ENCODE results near the gene SAMD4A.

The SAMD4A gene

DNA sequence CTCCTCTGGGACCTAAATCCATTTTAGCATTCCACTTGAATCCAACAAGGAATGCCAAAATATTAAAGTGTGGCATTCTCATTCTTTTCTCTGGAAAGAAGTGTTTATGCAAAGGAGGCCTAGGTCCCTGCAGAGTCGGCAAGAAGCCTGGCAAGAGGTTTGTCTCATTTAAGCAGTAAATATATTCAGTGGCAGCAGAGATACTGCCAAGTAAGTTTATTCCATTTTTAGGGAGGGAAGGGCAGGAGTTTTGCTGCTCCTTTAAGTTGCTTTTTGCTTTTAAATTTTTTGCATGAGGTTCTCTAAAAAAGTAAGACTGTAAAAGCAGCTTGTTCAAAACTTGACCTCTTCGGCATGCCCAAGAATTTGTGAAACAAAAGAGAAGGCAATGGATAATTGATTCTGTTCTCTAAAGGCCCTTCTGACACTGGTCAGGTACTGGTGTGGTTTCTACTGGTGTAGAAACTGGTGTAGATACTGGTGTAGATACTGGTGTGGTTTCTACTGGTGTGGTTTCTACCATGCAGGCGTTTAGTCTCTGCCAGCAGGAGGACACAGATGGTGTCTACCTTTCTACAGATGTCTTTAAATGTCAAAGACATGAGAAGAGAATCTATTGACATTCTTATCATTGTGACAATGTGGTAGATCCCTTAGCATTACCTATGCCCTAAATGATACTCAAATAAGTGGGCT lies 107.3 kb downstream of the SAMD4A start:
- no peak for DNase-seq (ENCODE audit: low read depth in 1 of 2, low spot score in 1 of 2)
- Histone ChIP-seq H3K27ac (replicated peaks) (no peak overlapping the region), H3K4me3 (replicated peaks; ENCODE audit: insufficient read depth, low read length) (no peak overlapping the region), H3K27me3 (ENCODE audit: insufficient read depth, poor library complexity, severe bottlenecking) (no peaks in the 10 kb centered on the region)
- TF ChIP-seq, protein P1, sequence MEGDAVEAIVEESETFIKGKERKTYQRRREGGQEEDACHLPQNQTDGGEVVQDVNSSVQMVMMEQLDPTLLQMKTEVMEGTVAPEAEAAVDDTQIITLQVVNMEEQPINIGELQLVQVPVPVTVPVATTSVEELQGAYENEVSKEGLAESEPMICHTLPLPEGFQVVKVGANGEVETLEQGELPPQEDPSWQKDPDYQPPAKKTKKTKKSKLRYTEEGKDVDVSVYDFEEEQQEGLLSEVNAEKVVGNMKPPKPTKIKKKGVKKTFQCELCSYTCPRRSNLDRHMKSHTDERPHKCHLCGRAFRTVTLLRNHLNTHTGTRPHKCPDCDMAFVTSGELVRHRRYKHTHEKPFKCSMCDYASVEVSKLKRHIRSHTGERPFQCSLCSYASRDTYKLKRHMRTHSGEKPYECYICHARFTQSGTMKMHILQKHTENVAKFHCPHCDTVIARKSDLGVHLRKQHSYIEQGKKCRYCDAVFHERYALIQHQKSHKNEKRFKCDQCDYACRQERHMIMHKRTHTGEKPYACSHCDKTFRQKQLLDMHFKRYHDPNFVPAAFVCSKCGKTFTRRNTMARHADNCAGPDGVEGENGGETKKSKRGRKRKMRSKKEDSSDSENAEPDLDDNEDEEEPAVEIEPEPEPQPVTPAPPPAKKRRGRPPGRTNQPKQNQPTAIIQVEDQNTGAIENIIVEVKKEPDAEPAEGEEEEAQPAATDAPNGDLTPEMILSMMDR (IDR thresholded peaks at IDR 0.05; ENCODE audit: insufficient read depth, low read length): no peak
- no peak for TF ChIP-seq POLR2AphosphoS5 (IDR thresholded peaks at IDR 0.05; ENCODE audit: low read depth)
- no peak for TF ChIP-seq SPI1 (IDR thresholded peaks at IDR 0.05; ENCODE audit: borderline replicate concordance, low read depth)
- TF ChIP-seq, protein P2, sequence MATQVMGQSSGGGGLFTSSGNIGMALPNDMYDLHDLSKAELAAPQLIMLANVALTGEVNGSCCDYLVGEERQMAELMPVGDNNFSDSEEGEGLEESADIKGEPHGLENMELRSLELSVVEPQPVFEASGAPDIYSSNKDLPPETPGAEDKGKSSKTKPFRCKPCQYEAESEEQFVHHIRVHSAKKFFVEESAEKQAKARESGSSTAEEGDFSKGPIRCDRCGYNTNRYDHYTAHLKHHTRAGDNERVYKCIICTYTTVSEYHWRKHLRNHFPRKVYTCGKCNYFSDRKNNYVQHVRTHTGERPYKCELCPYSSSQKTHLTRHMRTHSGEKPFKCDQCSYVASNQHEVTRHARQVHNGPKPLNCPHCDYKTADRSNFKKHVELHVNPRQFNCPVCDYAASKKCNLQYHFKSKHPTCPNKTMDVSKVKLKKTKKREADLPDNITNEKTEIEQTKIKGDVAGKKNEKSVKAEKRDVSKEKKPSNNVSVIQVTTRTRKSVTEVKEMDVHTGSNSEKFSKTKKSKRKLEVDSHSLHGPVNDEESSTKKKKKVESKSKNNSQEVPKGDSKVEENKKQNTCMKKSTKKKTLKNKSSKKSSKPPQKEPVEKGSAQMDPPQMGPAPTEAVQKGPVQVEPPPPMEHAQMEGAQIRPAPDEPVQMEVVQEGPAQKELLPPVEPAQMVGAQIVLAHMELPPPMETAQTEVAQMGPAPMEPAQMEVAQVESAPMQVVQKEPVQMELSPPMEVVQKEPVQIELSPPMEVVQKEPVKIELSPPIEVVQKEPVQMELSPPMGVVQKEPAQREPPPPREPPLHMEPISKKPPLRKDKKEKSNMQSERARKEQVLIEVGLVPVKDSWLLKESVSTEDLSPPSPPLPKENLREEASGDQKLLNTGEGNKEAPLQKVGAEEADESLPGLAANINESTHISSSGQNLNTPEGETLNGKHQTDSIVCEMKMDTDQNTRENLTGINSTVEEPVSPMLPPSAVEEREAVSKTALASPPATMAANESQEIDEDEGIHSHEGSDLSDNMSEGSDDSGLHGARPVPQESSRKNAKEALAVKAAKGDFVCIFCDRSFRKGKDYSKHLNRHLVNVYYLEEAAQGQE (IDR thresholded peaks at IDR 0.05; ENCODE audit: insufficient replicate concordance, low read depth): no peak
- no peak for TF ChIP-seq GABPA (IDR thresholded peaks at IDR 0.05; ENCODE audit: low read depth)

DNA sequence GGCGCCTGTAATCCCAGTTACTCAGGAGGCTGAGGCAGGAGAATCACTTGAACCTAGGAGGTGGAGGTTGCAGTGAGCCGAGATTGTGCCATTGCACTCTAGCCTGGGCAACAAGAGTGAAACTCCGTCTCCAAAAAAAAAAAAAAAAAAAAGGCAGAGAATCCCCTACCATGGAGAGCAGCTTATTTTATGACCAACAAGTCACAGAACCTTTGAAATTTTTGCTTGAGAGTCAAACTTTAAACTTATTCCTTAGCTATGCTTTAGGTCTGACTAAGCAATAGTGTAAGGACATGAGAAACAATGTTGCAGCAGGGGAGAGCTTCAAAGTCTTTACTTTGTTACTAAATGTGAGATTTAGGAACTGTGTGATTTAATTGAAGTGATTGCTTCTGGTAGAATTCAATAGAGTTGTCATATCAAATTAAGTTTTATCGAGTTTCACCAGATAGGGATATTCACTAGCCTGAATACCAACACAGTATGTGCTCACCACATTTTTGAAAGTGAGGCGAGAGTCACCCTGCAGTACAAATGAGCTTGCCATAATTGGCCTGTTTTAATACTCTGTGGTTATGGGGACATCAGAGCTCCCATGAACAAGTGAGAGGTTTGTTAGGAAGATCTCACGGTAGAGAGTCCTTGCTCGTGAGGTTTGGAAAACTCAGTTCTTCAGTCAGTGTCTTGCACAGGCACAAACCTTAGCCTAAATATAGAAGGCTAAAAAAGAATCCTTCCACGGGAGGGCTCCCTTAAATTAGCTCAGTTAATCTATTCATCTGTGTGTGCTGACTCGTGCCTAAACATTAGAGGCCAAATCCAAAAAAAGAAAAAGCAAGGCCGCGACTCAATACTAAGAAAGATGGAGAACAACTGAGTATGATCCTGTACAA lies 108.6 kb downstream of the SAMD4A start:
- DNase-seq (ENCODE audit: low read depth in 1 of 2, low spot score in 1 of 2): no peak
- Histone ChIP-seq H3K4me3 (replicated peaks; ENCODE audit: insufficient read depth, low read length) (no peak overlapping the region), H3K27ac (replicated peaks) (no peak overlapping the region), H3K27me3 (ENCODE audit: insufficient read depth, poor library complexity, severe bottlenecking) (no peaks in the 10 kb centered on the region)
- TF ChIP-seq POLR2AphosphoS5 (IDR thresholded peaks at IDR 0.05; ENCODE audit: low read depth) (no peak), GABPA (IDR thresholded peaks at IDR 0.05; ENCODE audit: low read depth) (no peak), SPI1 (IDR thresholded peaks at IDR 0.05; ENCODE audit: borderline replicate concordance, low read depth) (no peak)
- TF ChIP-seq, protein P2 (IDR thresholded peaks at IDR 0.05; ENCODE audit: insufficient replicate concordance, low read depth): no peak
- TF ChIP-seq, protein P1 (IDR thresholded peaks at IDR 0.05; ENCODE audit: insufficient read depth, low read length): no peak

DNA sequence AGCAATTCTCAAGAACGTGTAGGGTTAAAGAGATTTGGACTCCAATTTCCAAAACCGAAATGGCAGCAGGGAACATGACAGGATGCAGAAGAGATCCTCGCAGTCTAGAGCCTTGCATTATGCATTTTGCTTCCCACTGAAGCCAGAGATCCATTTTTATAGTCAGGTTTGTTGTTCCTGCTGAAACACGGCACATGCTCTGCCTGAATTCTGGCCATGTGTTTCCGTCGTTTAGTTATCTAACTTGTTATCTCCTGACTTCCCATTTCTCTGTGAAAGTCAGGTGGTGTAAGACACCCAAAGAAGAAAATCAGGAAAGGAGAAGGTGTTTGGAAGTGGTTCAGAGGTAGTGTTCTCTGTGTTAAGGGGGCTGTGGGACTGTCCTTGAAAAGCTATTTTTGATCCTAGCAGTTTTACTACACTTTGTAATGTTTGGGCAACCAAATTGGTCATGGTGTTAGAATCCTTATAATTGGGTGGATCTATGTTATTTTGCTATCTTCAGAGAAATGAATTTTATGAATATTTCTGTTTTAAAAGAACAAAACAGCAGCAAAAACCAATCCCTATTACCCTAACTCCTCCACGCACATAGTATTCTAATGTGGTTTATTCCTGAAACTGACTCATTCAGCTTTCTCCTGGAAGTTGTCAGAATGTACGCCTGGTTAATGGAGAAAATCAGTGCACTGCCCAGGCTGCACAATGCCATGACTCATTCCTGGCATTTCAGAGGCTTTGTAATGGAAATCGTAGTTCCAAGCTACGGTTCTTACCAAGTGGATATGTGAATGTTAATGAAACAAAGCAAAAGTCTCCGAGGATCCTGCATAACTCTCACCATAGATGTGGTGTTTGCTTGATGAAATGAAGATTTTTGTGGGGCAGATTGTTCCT lies 110.1 kb downstream of the SAMD4A start:
- DNase-seq (ENCODE audit: low read depth in 1 of 2, low spot score in 1 of 2): no peak
- Histone ChIP-seq H3K27ac (replicated peaks) (no peak overlapping the region), H3K4me3 (replicated peaks; ENCODE audit: insufficient read depth, low read length) (no peak overlapping the region), H3K27me3 (ENCODE audit: insufficient read depth, poor library complexity, severe bottlenecking) (peaks cover 3% of the 10 kb centered on the region)
- TF ChIP-seq, protein P1 (IDR thresholded peaks at IDR 0.05; ENCODE audit: insufficient read depth, low read length): no peak
- TF ChIP-seq POLR2AphosphoS5 (IDR thresholded peaks at IDR 0.05; ENCODE audit: low read depth) (no peak), GABPA (IDR thresholded peaks at IDR 0.05; ENCODE audit: low read depth) (no peak), SPI1 (IDR thresholded peaks at IDR 0.05; ENCODE audit: borderline replicate concordance, low read depth) (no peak)
- TF ChIP-seq, protein P2 (IDR thresholded peaks at IDR 0.05; ENCODE audit: insufficient replicate concordance, low read depth): no peak

Measured in HL-60 (cell line).